HG02884 (cell line): ENCODE results near the gene LCN6.
"Not testable (repeated sequence)": the region's sequence is repeated elsewhere in the genome, so short reads cannot be mapped to it uniquely, and the experiment has no call there.

Source experiments
- ATAC-seq: cut with Tn5 transposase; IDR thresholded peaks from one replicate; pipeline ENCODE4 v1.9.1; 2021; ENCODE audit warnings: mild to moderate bottlenecking, moderate library complexity; ENCODE audit not compliant: unreplicated experiment

Gene LCN6, protein sequence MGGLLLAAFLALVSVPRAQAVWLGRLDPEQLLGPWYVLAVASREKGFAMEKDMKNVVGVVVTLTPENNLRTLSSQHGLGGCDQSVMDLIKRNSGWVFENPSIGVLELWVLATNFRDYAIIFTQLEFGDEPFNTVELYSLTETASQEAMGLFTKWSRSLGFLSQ

DNA sequence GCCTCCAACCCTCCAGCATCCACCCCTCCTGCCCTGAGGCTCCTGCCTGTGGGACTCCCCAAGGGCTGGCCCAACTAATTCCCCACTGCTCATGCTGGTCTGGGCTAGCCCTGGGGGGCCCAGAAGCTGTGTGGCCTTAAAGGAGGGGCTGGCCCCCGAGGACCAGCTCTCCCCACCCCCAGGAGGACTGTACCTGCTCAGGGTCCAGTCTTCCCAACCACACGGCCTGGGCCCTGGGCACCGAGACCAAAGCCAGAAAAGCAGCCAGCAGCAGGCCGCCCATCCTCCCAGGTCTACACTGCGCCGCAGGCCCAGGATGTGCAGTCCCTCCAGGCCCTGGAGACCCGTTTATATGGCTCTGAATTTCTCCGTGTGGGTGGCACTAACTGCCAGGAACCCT is at the start of gene LCN6:
LCN6 (minus strand) TSS at position 325 of the 400 bp plus-strand sequence; CDS start at position 283, 42 bp downstream.
- no peak for ATAC-seq

DNA sequence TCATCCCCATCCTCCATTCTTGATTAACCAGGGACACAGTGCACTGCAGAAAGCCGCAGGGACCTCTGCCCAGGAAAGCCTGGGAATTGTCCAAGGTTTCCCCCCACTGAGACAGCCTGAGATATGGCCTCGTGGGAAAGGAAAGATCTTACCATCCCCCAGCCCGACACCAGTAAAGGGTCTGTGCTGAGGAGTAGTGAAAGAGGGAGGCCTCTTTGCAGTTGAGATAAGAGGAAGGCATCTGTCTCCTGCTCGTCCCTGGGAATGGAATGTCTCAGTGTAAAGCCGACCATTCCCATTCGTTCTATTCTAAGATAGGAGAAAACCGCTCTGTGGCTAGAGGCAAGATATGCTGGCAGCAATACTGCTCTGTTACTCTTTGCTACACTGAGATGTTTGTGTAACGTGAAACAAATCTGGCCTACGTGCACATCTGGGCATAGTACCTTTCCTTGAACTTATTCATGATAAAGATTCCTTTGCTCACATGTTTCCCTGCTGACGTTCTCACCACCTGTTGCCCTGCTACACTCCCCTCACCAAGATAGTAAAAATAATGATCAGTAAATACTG is 48.5 kb upstream of the LCN6 start:
- ATAC-seq: not testable (repeated sequence)

GRCh38 chr9:136796238-136796774 is 48.0 kb upstream of the LCN6 start, which contains the start of gene CCDC183:
TSS of gene CCDC183 (plus strand) at chr9:136796338. CDS start at chr9:136796398, 60 bp downstream.
- no peak for ATAC-seq

DNA sequence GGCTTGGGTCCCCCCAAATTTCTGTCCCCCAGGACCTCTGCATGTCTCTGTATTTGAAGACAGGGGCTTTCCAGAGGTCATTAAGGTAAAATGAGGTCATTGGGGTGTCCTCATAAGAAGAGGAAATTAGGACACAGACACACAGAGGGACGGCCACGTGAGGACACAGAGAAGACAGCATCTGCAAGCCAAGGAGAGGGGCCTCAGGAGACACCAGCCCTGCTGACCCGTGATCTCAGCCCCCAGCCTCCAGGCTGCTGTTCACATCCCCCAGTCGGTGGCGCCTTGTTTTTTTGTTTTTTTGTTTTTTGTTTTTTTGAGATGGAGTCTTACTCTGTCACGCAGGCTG is 46.6 kb upstream of the LCN6 start:
- no peak for ATAC-seq

DNA sequence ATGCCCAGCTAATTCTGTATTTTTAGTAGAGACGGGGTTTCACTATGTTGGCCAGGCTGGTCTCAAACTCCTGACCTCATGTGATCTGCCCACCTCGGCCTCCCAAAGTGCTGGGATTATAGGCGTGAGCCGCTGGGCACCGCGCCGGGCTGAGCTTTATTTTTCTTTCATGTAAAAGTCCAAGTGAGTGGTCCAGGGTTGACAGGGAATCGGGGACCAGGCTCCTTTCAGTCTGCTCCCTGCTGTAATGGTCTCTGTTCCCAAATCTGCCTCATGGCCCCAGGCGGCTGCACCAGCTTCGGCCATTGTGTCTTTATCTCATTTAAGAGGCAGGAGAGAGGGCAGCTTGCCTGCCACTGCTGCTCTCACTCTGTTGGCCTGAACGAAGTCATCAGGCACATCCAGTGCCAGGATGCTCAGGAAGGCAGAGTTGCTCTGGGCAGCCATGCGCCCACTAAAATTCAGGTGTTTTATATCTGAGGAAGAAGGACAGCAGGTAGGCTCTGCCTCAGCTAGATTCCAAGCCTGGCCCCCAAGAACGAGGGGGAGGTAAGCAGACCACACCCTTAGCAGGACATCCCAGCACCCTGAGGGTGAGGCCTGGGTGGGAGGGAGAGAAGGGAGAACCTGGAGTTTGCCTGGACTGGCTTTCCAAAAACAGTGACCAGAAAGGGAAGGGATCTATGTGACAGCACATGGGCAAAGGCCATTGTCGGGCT is 46.1 kb upstream of the LCN6 start:
- no peak for ATAC-seq

DNA sequence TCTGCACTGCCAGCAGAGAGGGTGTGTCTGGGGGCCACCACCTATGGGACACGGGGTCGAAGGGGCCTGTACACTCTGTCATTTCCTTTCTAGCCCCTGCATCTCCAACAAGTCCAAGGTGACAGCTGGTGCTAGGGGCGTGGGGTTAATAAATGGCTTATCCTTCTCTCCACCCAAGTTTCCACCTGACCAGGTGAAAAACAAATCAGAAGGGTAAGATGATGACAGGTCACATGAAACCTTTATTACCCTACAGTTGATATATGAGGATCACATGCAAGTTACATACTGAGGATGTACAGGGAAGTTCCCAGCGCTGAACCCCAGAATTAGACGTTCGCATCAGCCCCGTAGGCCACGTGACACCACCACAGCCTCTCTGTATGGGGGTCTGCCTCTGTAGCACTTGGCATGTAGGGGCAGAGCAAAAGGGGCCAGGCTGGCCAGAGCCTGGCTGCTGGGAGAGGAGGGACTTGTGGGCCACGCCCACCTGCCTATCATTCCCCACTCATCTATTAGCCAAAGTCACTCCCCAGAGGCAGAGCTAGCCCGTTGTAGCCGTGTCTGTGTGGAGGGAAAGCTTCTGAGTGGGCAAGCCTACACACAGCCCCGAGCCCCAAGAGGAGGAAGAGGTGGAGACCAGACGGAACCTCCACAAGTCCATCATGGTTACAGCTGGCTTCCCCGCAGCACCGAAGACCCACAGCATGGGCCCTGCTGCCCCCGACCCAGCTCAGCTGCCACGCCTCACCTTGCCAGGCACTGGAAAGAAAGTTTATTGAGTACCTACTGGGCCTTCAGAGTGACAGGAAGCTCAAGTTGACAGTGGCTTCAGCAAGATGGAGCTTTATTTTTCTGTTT is 45.0 kb upstream of the LCN6 start:
- ATAC-seq: no peak

GRCh38 chr9:136792321-136793085 is 44.2 kb upstream of the LCN6 start:
- ATAC-seq: no peak

DNA sequence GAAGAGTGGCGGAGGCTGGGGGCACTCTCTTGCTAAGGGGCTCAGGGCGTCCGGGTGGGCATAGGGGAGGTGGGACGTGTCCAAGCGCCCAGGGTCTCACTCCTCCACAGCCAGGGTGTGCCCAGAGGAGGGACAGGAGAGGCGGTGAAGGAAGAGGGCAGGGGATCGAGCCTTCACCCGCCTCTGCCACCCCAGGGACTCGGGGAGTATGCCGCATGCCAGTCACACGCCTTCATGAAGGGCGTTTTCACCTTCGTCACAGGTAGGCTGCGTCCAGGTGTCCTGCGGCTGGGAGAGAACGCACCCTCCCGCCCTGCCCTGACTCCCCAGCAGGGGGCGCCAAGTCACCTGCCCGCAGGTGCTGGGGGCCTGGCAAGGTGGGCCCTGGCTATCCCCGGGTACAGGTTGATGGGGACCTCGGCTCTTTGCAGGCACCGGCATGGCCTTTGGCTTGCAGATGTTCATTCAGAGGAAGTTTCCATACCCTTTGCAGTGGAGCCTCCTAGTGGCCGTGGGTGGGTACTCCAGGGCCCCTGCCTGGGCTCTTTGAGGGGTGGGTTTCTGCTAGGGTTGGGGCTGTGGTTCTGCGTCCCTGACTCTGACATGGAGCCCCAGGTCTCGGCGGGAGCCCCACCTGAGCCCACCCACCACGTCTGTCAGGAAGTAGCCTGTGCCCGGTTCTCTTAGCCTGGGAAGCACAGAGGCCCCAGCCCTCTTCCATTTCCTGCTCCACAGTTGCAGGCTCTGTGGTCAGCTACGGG is 43.4 kb upstream of the LCN6 start:
- ATAC-seq: peak; percentile 15

DNA sequence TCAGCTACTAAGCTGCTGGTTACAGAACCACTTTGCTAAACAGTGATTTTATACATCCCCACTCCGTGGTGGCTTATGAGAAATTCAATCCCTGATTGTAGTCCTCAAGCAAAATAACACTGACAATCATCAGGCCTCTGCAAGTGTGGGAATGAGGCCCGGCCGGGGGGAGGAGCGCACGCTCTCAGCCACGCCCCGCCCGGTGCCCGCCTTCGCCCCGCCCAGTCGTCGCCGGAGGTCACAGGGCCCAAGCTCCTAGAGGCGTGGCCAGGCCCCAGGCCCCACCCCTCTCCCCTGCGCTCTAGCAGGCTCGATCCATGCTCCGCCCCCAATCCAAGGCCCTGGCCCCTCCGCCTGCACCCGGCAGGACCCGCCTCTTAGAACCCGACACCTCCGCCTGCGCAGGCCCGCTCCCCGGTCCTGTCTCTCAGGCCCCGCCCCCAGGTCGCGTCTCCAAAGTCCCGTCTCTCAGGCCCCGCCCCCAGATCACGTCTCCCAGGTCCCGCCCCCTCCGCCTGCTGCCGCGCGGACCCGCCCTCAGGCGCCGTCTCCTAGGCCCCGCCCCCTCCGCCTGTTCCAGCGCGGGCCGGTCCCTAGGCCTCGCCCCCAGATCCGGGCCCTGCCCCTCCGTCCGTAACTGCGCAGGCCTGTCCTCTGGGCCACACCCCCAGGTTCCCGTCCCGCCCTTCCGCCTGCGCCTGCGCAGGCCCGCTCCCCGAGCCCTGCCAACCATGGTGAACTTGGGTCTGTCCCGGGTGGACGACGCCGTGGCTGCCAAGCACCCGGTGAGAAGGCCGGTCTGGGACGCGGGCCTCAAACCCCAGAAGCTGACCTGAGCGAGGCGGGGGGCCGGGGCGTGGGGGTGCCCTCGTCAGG is 42.6 kb upstream of the LCN6 start, which contains the start of gene TMEM141:
TMEM141 (plus strand) TSS at position 705 of the 876 bp plus-strand sequence; CDS start at position 732, 27 bp downstream.
- ATAC-seq: peak; percentile 68

DNA sequence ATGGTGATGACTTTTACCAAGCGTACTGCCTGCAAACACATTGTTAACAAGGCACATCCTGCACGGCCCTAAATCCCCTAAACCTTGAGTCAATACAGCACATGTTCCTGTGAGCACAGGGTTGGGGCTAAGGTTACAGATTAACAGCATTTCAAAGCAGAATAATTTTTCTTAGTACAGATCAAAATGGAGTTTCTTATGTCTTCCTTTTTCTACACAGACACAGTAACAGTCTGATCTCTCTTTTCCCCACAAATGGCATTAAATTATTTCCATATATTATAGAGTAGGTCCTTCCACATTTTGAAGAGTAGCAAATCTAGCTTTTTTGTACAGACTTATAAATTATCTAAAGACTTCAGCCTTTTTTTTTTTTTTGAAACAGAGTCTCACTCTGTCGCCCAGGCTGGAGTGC is 41.2 kb upstream of the LCN6 start:
- no peak for ATAC-seq

- ATAC-seq: not testable (repeated sequence)
Measured at GRCh38 chr9:136788644-136789522, 40.6 kb upstream of the LCN6 start.

DNA sequence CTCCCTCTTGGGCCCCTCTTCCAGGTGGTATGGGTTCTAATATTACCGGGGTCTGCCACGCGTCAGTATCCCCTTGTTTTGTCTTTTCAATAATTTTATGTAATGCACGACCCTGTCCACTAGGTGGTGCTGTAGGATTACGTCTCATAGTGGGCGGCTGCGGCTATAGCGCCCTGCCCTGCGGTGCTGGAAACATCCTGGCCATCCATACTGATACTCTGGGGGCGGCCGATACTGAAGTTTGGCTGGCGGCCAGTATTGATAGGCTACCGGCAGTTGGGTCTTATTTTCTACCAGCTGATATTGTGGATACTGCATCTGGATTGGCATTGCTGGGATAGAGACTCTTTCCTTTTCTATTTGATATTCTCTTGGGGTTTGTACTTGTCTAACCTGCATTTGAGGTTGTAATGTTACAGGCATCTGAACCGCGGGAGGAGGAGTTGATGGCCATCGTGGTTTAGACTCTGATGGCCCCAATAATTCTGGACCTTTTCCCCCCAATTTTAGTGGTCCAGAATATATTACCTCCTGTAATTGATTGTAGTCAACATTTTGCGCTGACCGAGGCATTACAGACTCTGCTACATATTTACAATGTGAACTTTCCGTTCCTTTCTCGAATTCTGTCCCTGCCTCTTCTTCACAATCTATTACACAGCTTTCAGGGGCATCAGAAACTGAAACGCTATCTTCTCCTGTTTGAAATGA is 39.5 kb upstream of the LCN6 start:
- no peak for ATAC-seq

- not testable (repeated sequence) for ATAC-seq
Measured at GRCh38 chr9:136786983-136787382, 38.7 kb upstream of the LCN6 start.

DNA sequence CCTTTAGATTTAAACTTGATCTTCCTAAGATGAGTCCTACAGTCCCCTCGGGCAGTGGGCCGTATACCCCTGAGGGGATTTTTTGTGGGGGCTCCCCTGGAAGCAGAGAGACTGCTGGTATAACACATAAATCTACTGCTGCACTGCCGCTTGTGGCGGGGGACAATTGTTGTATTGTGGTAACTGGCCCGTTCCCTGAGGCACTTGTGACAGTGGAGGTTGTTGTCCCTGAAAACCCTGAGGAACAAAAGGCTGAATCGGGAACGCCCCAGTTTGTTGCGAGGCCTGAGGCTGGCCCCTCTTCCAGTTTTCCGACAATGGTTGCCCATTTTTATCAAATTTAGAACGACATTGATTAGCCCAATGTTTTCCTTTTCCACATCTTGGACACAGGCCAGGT is 38.1 kb upstream of the LCN6 start:
- ATAC-seq: no peak

DNA sequence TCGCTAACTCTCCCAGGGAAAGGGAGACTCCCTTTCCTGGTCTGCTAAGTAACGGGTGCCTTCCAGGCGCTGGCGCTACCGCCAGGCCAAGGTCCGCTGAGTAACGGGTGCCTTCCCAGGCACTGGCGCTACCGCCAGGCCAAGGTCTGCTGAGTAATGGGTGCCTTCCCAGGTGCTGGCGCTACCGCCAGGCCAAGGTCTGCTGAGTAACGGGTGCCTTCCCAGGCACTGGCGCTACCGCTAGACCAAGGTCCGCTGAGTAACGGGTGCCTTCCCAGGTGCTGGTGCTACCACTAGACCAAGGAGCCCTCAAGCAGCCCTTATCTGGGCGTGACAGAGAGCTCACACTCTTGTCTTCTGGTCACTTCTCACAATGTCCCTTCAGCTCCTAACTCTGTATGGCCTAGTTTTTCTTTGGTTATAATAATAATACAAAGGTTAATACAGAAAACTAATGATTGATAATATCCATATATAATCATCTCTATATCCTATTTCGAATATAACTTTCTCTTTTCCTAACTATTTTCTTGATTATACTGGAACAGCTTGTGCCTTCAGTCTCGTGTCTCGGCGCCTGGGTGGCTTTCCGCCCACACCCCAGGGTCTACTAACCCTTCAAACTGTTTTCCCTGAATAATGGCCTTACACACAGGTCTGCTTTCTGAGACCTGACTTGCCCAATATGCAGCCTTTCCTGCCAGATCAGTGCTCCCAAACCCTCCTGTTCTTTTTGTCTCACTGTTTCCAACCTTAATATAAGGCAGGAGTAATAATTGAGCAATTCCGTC is 37.4 kb upstream of the LCN6 start:
- ATAC-seq: not testable (repeated sequence)

DNA sequence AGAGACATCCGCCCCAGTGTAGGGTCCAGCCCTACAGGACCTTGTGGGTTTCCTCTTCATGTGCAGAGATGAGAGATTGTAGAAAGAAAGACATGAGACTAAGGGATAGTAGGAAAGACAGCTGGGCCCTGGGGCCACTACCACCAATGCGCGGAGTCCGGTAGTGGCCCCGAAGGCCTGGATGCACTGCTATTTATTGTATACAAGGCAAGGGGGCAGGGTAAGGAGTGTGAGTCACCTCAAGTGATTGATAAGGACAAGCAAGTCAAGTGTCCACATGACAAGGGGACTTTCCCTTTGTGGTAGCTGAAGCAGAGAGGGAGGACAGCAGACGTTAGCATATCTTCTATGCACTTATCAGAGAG is 36.7 kb upstream of the LCN6 start:
- ATAC-seq: no peak
